Mesodermal cell (in vitro differentiated cells): ENCODE results near the gene HELZ2.

Source experiments
- H3K27ac ChIP-seq: 2 replicates; pipeline ENCODE4 v1.7.0; 2013; ENCODE audit warnings: mild to moderate bottlenecking, low read depth, low read length, moderate library complexity; ENCODE audit not compliant: severe bottlenecking
- H3K36me3 ChIP-seq: 2 replicates; pipeline ENCODE4 v1.7.1; 2013; ENCODE audit warnings: mild to moderate bottlenecking, low read length, moderate library complexity; ENCODE audit not compliant: control insufficient read depth, insufficient read depth
- H3K4me1 ChIP-seq: one replicate; pipeline ENCODE4 v1.7.1; 2013; ENCODE audit warnings: mild to moderate bottlenecking, low read length; ENCODE audit not compliant: insufficient read depth, control insufficient read depth, poor library complexity, severe bottlenecking
- H3K4me3 ChIP-seq: 2 replicates; pipeline ENCODE4 v1.7.0; 2013; ENCODE audit warnings: low read length, control low read depth, mild to moderate bottlenecking; ENCODE audit not compliant: insufficient read depth, poor library complexity, severe bottlenecking; ENCODE audit errors: extremely low read depth
- H3K9me3 ChIP-seq: 2 replicates; pipeline ENCODE4 v1.7.1; 2013; ENCODE audit warnings: mild to moderate bottlenecking, low read length, moderate library complexity; ENCODE audit not compliant: control insufficient read depth
- WGBS, 2 experiments: methylation state at CpG; one replicate each; pipeline ENCODE4 v1.1.5; 2013; ENCODE audit warnings: missing lambda C conversion rate in 2 of 2; ENCODE audit not compliant: insufficient coverage in 2 of 2; 5-methylcytosine and 5-hydroxymethylcytosine counted together

The HELZ2 gene

DNA sequence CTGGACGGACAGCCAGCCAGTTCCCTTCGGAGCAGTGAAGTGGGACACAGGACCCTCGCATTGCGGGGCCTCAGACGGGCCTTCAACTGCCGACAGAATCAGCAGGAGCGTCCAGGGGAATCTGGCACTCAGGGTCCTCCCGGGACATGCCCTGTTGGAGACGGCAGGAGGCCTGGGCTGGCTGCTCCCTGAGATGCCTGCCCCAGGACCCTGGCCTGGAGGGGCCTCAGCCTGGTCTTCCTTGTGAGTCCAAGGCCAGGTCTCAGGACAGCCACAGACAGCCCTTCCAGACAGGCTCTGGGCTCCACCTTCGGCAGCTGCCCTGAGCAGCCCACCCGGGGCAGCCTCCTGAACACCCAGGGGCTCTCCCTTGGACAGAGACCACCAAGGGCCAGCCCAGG, 14.6 kb upstream of the HELZ2 start:
- H3K9me3 ChIP-seq: no peaks in the 10 kb centered on the region
- peak overlapping the region; percentile 6 for H3K27ac ChIP-seq
- H3K4me1 ChIP-seq: no peaks in the 10 kb centered on the region
- H3K36me3 ChIP-seq: peaks cover 41% of the 10 kb centered on the region
- 96 to 97% methylated on average over 9 to 11 of the region's 11 CpGs for WGBS, 2 experiments
- no peak overlapping the region for H3K4me3 ChIP-seq

GRCh38 chr20:63587776-63588591, 13.9 kb upstream of the HELZ2 start:
- Histone ChIP-seq H3K9me3 (no peaks in the 10 kb centered on the region), H3K36me3 (peaks cover 35% of the 10 kb centered on the region), H3K27ac (no peak overlapping the region), H3K4me3 (no peak overlapping the region), H3K4me1 (no peaks in the 10 kb centered on the region)
- WGBS, 2 experiments: 76 to 85% methylated on average over 8 to 14 of the region's 19 CpGs

DNA sequence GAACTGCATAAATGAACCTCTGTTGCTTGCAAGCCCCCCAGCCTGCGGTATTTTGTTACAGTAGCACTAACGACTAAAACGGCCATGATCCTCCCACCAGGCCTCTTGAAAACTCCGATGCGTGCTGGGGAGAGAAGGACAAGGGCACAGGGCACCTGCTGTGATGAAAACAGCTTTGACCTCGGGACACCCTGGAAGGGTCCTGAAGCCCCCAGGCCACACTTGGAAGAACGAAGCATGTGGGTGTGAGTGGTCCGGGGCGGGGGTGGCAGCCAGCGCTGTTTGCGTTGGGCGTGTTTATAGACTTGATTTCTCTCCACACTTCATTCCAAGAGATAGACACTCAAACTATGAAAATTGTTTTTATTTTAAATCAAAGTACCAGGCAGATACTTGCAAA, 13.2 kb upstream of the HELZ2 start:
- Histone ChIP-seq H3K4me1 (no peaks in the 10 kb centered on the region), H3K4me3 (no peak overlapping the region), H3K36me3 (peaks cover 28% of the 10 kb centered on the region), H3K27ac (no peak overlapping the region), H3K9me3 (no peaks in the 10 kb centered on the region)
- 92 to 98% methylated on average over 9 to 12 of the region's 12 CpGs for WGBS, 2 experiments

- Histone ChIP-seq H3K27ac (no peak overlapping the region), H3K4me1 (no peaks in the 10 kb centered on the region), H3K9me3 (no peaks in the 10 kb centered on the region), H3K36me3 (peaks cover 23% of the 10 kb centered on the region), H3K4me3 (no peak overlapping the region)
- 96 to 97% methylated on average over 13 to 14 of the region's 17 CpGs for WGBS, 2 experiments
Measured at GRCh38 chr20:63586797-63587196, 12.8 kb upstream of the HELZ2 start.

DNA sequence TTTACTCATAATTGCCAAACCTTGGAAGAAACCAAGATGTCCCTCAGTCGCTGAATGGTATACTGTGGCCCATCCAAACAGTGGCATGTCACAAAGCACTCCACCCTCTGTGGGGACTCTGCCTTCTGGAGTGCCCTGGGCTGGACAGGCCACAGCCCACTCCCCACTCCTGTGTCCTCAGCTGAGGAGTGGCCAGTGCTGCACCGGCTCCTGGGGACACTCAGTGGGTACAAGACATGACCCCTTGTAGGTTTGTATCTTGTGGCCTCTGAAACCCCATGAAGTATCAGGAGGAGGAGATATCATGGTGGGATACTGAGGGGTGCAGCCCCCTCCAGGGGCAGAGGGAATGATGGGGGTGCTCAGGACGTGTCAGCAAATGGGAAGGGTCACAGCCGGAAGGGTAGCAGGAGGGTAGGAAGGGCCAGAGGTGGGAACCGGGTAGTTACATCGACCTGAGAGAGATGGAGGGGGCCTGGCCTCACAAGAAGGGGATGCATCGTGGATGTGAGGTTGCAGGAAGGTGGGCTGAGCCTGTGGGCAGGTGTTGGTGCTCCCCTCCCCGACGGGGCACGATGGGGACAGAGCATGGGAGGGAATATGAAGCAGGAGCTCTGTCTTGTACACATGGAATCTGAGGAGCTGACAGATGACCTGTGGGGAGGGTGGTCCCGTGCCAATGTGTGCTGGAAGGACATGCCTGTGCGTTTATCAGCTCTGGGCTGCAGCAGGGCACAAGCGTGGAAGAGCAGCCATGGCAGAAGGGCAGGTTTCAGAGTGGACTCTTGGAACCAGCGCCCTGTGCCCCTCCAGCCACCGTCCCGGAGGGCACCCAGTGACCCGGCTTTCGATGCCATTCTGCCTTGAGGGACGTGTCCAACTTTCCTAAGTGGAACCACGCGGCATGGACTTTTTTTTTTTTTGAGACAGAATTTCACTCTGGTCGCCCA, 11.9 kb upstream of the HELZ2 start:
- no peaks in the 10 kb centered on the region for H3K9me3 ChIP-seq
- H3K27ac ChIP-seq: no peak overlapping the region
- WGBS, 2 experiments: 92% methylated on average over 20 to 21 of the region's 22 CpGs
- H3K4me3 ChIP-seq: no peak overlapping the region
- H3K36me3 ChIP-seq: peaks cover 18% of the 10 kb centered on the region
- no peaks in the 10 kb centered on the region for H3K4me1 ChIP-seq

DNA sequence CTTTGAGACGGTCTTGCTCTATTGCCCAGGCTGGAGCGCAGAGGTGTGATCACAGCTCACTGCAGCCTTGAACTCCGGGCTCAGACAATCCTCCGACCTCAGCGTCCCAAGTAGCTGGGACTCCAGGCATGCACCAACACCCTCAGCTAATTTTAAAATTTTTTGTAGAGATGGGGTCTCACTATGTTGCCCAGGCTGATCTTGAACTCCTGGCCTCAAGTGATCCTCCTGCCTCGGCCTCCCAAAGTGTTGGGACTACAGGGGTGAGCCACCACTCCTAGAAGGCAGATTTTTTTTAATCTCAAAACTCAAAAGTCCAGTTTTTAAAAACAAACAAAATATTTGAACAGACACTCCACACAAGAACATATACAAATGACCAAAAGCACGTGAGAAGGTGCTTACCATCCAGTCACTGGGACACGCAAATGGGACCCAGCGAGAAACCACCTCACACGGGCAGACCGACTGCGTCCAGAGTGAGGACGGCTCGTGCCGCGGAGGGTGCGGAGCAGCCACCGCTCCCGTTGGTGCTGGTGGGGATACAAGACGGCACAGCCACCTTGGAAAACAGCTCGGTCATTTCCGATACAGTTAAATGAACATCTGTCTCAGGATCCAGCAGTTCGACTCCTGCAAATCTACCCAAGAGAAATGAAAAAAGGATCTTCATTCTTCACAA, 8.5 kb upstream of the HELZ2 start:
- no peaks in the 10 kb centered on the region for H3K9me3 ChIP-seq
- 93 to 94% methylated on average over 21 to 22 of the region's 23 CpGs for WGBS, 2 experiments
- no peaks in the 10 kb centered on the region for H3K4me1 ChIP-seq
- H3K4me3 ChIP-seq: no peak overlapping the region
- peaks cover 3% of the 10 kb centered on the region for H3K36me3 ChIP-seq
- H3K27ac ChIP-seq: no peak overlapping the region

DNA sequence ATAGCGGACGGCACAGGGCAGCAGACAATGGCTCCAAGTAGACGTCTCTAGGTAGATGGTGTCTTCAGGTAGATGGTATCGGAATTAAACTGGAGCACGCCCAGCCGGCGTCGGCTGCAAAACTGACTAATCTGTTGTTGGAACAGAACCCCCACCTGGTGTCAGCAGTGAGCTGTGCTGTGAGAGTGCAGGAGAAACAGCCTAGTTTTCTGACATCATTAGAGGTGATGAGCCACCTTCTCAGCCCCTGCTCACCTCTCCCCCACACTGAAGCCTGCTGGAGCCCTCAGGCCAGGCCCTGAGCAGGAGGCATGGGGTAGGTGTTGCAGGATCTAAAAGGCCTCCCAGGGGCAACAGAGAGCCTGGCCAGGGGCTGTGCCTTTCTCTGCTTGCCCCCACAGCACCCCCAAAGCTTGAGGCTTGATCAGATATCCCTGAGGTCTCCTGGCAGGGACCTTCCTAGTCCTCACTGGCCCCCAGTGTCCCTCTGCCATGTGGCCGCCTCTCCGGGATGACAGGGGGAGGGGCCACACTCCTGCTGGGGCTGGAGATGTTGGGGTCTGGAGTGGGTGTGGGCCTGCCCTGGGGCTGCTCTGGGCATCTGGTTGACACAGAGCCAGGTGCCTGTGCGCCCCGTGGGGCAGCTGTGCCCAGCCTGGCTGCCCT, 6.9 kb upstream of the HELZ2 start:
- Histone ChIP-seq H3K36me3 (no peaks in the 10 kb centered on the region), H3K9me3 (no peaks in the 10 kb centered on the region), H3K4me3 (no peak overlapping the region), H3K4me1 (no peaks in the 10 kb centered on the region), H3K27ac (no peak overlapping the region)
- 76 to 79% methylated on average over 12 of the region's 12 CpGs for WGBS, 2 experiments

- Histone ChIP-seq H3K36me3 (no peaks in the 10 kb centered on the region), H3K4me3 (no peak overlapping the region), H3K27ac (no peak overlapping the region), H3K9me3 (no peaks in the 10 kb centered on the region), H3K4me1 (no peaks in the 10 kb centered on the region)
- WGBS, 2 experiments: 88 to 94% methylated on average over 14 to 15 of the region's 19 CpGs
Measured at GRCh38 chr20:63579017-63579694, 5.1 kb upstream of the HELZ2 start.

DNA sequence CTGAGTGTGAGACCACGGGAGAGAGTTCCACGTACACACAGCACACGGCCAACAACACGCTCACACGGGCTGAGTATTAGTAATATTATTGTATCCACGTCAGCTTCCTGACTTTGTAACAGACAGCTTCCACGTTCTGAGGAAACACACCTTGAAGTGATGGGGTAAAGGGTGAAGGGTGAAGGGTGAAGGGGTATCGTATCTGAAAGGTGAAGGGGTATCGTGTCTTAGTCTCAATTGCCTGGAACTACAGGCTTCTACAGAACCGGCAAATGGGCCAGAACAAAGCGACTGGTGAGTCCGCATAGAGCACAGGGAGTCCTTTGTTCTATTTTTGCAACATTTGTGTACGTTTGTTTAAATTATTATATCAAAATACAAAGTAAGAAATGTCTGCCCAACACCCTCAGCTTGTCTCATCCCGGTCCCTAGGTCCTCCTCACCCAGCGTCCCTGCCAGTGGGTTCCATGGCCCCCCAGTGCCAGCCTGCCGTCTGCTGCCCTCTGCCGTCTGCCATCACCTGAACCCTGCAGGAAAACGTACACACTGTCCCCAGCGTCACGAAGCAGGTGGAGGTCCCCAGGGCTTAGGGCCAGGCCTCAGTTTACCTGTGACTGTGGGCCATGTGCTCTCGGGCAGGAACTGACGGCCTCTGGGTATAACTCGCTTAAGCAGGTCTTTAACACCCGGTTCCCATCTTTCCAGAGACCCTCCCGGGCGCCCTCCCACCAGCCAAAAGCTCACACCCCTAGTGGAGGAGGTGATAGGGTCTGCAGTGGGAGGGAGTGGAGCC, 4.4 kb upstream of the HELZ2 start:
- 92 to 93% methylated on average over 17 to 18 of the region's 26 CpGs for WGBS, 2 experiments
- H3K36me3 ChIP-seq: no peaks in the 10 kb centered on the region
- H3K4me1 ChIP-seq: no peaks in the 10 kb centered on the region
- H3K9me3 ChIP-seq: no peaks in the 10 kb centered on the region
- H3K27ac ChIP-seq: no peak overlapping the region
- H3K4me3 ChIP-seq: no peak overlapping the region
